Heart left ventricle (tissue), 13 donors: Measurements from ENCODE around the gene HNF1A.

Experiments used
- CTCF ChIP-seq, 12 donors: fragments of 200-600 bp; sonication (generic) in 4 of 12; IDR thresholded peaks; one replicate each; pipeline versions ENCODE4 v1.5.0 to v1.8.0; 2018 to 2022; ENCODE audit warnings: antibody characterized with exemption in 12 of 12, mild to moderate bottlenecking in 5 of 12
- POLR2A ChIP-seq, 2 donors: fragments of 450-650 bp; IDR thresholded peaks; one replicate each; pipeline ENCODE4 v1.6.1; 2017; ENCODE audit warnings: antibody characterized with exemption in 2 of 2, mild to moderate bottlenecking in 2 of 2, moderate library complexity in 2 of 2
- donor health status: ischemic (EF 13 %, LVEDD 7.1; RV severe dilation, severe dysfunction).
- donor health status: DM: no; HTN: yes; CAD: no.
- donor health status: DM: no; HTN: no; CAD: no.
- donor health status: ischemic (EF 25% LVEDD 6.9; RV normal size, moderate dysfunction).
- donor health status: ischemic (EF 25% LVEDD 5.7; RV mildly dilated, moderate dysfunction).
- donor health status: ischemic (EF 35%, LVEDD 5.7; RV mildly dilated, moderate dysfunction).
- donor health status: nonischemic (EF 11% LVEDD 7.7; RV severe dilation, severe dysfunction).
- donor health status: DM: yes; HTN: yes; CAD: no.
- donor health status: PGD.
- donor health status: ischemic (EF 29% LVEDD 5.4; RV normal size, mild dysfunction).
- donor health status: nonischemic (EF 23%, LVEDD 6.1; RV moderate dilation, normal function).

DNA sequence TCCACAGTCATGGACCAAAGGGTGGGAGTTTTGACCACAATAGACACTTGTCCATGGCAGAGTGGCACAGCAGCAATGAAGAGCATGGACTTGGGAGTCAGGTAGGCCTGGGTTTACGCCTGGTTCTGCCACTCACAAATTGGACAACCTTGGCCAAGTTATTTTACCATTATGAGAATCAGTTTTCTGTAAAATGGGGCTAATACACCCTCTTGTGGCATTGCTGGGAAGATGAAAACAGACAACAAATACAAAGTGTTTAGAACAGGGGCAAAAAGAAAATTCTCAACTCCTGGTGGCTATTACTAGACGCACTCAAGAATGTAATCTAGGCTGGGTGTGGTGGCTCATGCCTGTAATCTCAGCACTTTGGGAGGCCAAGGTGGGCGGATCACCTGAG lies 35.4 kb downstream of the HNF1A start:
- no peak for TF ChIP-seq CTCF (IDR thresholded peaks at IDR 0.05)
- TF ChIP-seq POLR2A (IDR thresholded peaks at IDR 0.05) = no peak
